Measurements from ENCODE around the gene PHLPP1.
A peak's percentile ranks its signal among the peaks of the same experiment; 100 is the strongest.

PHLPP1 gene

GRCh38 chr18:62952807-62953206 lies 237.5 kb downstream of the PHLPP1 start:
- DNase-seq: no peak

GRCh38 chr18:62953663-62954062 lies 238.3 kb downstream of the PHLPP1 start:
- no peak for DNase-seq

GRCh38 chr18:62954366-62954765 lies 239.0 kb downstream of the PHLPP1 start:
- no peak for DNase-seq

GRCh38 chr18:62957885-62958472 lies 242.6 kb downstream of the PHLPP1 start:
- peak in 1 of 2 experiments; percentile 3 for DNase-seq

GRCh38 chr18:62959481-62959880 lies 244.1 kb downstream of the PHLPP1 start:
- no peak for DNase-seq

- DNase-seq: no peak
These were observed 248.2 kb downstream of the PHLPP1 start for GRCh38 chr18:62963507-62963906.

GRCh38 chr18:62964432-62964831 lies 249.1 kb downstream of the PHLPP1 start:
- DNase-seq: no peak

- DNase-seq: no peak
These were observed 251.7 kb downstream of the PHLPP1 start for GRCh38 chr18:62967089-62967488.

- DNase-seq: no peak
These were observed 258.3 kb downstream of the PHLPP1 start for GRCh38 chr18:62973689-62974088.

GRCh38 chr18:62974388-62974787 lies 259.0 kb downstream of the PHLPP1 start:
- no peak for DNase-seq

- DNase-seq: no peak
These were observed 259.8 kb downstream of the PHLPP1 start for GRCh38 chr18:62974928-62975675.

- DNase-seq: no peak
These were observed 260.4 kb downstream of the PHLPP1 start for GRCh38 chr18:62975785-62976184.

GRCh38 chr18:62976227-62976626 lies 260.9 kb downstream of the PHLPP1 start:
- DNase-seq: no peak

GRCh38 chr18:62977512-62977911 lies 262.2 kb downstream of the PHLPP1 start:
- no peak for DNase-seq

- no peak for DNase-seq
These were observed 263.1 kb downstream of the PHLPP1 start for GRCh38 chr18:62978251-62979049.

GRCh38 chr18:62979176-62979575 lies 263.8 kb downstream of the PHLPP1 start:
- no peak for DNase-seq

- DNase-seq: no peak
These were observed 264.6 kb downstream of the PHLPP1 start for GRCh38 chr18:62979900-62980299.

- DNase-seq: no peak
These were observed 266.2 kb downstream of the PHLPP1 start for GRCh38 chr18:62981566-62981965.

- peak; percentile 33 to 51 for DNase-seq
These were observed 267.4 kb downstream of the PHLPP1 start for GRCh38 chr18:62982600-62983251.

GRCh38 chr18:62984656-62985315 lies 269.4 kb downstream of the PHLPP1 start:
- DNase-seq: no peak

- DNase-seq: no peak
These were observed 271.1 kb downstream of the PHLPP1 start for GRCh38 chr18:62986490-62986889.

GRCh38 chr18:62987055-62987830 lies 271.9 kb downstream of the PHLPP1 start:
- DNase-seq: no peak

Measured in activated CD4-positive, alpha-beta T cell treated with anti-CD3 and anti-CD28 coated beads, Interleukin-2, amount 50 U/mL, for 4 hours (primary cell).